Stimulated activated CD8-positive, alpha-beta memory T cell treated with anti-CD3 and anti-CD28 coated beads, Interleukin-4, amount 100 ng/mL, for 4 hours (primary cell): ENCODE measurements around the gene CDC42SE2.

Experiments
- DNase-seq, 2 donors: peaks; one replicate each; pipeline ENCODE4 v3.0.0-alpha.2; 2020; ENCODE audit warnings: low read depth in 2 of 2, low spot score in 1 of 2

CDC42SE2 gene

GRCh38 chr5:131431794-131432193 lies 167.9 kb downstream of the CDC42SE2 start:
- DNase-seq = no peak

DNA sequence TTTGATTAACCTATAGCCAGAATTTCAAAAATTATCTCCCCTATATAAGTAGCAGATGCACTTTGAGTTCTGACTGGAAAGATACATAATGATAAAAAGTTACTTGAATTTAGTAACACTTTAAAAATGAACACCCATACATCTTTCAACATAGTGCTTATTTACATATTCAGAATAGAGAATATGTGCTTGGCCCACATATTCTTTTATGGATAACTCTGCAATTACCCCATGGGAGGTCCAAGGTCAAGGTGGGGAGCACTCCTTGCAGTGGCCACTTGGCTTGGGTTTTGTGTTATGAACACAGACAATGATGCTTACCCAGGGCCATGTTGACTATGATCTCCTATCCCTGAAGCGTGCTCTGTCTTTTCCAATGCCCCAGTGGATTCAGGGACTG lies 169.3 kb downstream of the CDC42SE2 start:
- no peak for DNase-seq

- DNase-seq = no peak
These were observed 172.2 kb downstream of the CDC42SE2 start for GRCh38 chr5:131436081-131436480.

DNA sequence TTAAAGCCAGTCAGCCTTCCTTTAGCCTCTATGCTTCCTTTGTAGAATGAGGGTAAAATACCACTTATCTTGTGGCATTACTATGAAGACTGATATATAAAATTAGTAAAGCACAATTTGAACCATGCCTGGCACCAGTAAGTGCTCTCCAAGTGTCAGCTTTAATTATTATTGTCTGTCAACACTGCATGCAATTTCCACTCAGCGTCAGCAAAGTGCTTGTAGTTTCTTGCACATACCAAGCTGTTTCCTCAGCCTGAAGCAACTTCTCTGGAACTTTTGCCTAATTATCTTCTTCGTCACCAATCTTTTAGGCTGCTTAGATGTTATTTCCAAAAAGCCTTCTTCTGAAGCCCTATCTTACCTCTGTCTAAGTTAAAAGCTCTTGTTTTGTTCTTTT lies 177.3 kb downstream of the CDC42SE2 start:
- DNase-seq = no peak
